ENCODE measurements around the gene ALDH1B1.
A peak's percentile ranks its signal among the peaks of the same experiment; 100 is the strongest.

The ALDH1B1 gene

GRCh38 chr9:38385896-38386295 lies 6.6 kb upstream of the ALDH1B1 start:
- Histone ChIP-seq H3K27me3 (ENCODE audit: insufficient read depth, low read length) (peaks cover 5% of the 10 kb centered on the region), H2AFZ (ENCODE audit: low read depth, low read length) (no peak overlapping the region), H3K4me3 (ENCODE audit: low read length) (no peak overlapping the region), H3K9me3 (ENCODE audit: low read length) (peaks cover 5% of the 10 kb centered on the region), H3K36me3 (ENCODE audit: insufficient read depth, low read length) (no peaks in the 10 kb centered on the region), H3K4me1 (ENCODE audit: insufficient read depth, low read length) (peaks cover 7% of the 10 kb centered on the region)

GRCh38 chr9:38386319-38386895 lies 6.1 kb upstream of the ALDH1B1 start:
- Histone ChIP-seq H3K36me3 (ENCODE audit: insufficient read depth, low read length) (no peaks in the 10 kb centered on the region), H3K27me3 (ENCODE audit: insufficient read depth, low read length) (peaks cover 5% of the 10 kb centered on the region), H3K4me1 (ENCODE audit: insufficient read depth, low read length) (peaks cover 2% of the 10 kb centered on the region)

GRCh38 chr9:38387066-38387465 lies 5.4 kb upstream of the ALDH1B1 start:
- Histone ChIP-seq H3K4me1 (ENCODE audit: insufficient read depth, low read length) (peaks cover 4% of the 10 kb centered on the region), H3K36me3 (ENCODE audit: insufficient read depth, low read length) (no peaks in the 10 kb centered on the region), H2AFZ (ENCODE audit: low read depth, low read length) (no peak overlapping the region), H3K27me3 (ENCODE audit: insufficient read depth, low read length) (peaks cover 5% of the 10 kb centered on the region), H3K4me3 (ENCODE audit: low read length) (no peak overlapping the region), H3K9me3 (ENCODE audit: low read length) (peaks cover 5% of the 10 kb centered on the region)

More at GRCh38 chr9:38386319-38386895, 6.1 kb upstream of the ALDH1B1 start:
- Histone ChIP-seq H2AFZ (ENCODE audit: low read depth, low read length) (no peak overlapping the region), H3K9me3 (ENCODE audit: low read length) (peaks cover 5% of the 10 kb centered on the region), H3K4me3 (ENCODE audit: low read length) (no peak overlapping the region)

- Histone ChIP-seq H3K9me3 (ENCODE audit: low read length) (peaks cover 5% of the 10 kb centered on the region), H3K27me3 (ENCODE audit: insufficient read depth, low read length) (peaks cover 5% of the 10 kb centered on the region), H3K4me1 (ENCODE audit: insufficient read depth, low read length) (peaks cover 5% of the 10 kb centered on the region), H2AFZ (ENCODE audit: low read depth, low read length) (no peak overlapping the region), H3K4me3 (ENCODE audit: low read length) (no peak overlapping the region), H3K36me3 (ENCODE audit: insufficient read depth, low read length) (no peaks in the 10 kb centered on the region)
These were observed 4.8 kb upstream of the ALDH1B1 start for GRCh38 chr9:38387751-38388150.

GRCh38 chr9:38388283-38389223 lies 3.9 kb upstream of the ALDH1B1 start:
- H3K4me1 ChIP-seq (ENCODE audit: insufficient read depth, low read length) = peaks cover 12% of the 10 kb centered on the region
- H3K27me3 ChIP-seq (ENCODE audit: insufficient read depth, low read length) = peaks cover 5% of the 10 kb centered on the region
- no peaks in the 10 kb centered on the region for H3K36me3 ChIP-seq (ENCODE audit: insufficient read depth, low read length)
- H3K4me3 ChIP-seq (ENCODE audit: low read length) = no peak overlapping the region
- peaks cover 5% of the 10 kb centered on the region for H3K9me3 ChIP-seq (ENCODE audit: low read length)
- no peak overlapping the region for H2AFZ ChIP-seq (ENCODE audit: low read depth, low read length)

- Histone ChIP-seq H3K4me3 (ENCODE audit: low read length) (no peak overlapping the region), H2AFZ (ENCODE audit: low read depth, low read length) (no peak overlapping the region), H3K27me3 (ENCODE audit: insufficient read depth, low read length) (peaks cover 5% of the 10 kb centered on the region), H3K9me3 (ENCODE audit: low read length) (peaks cover 5% of the 10 kb centered on the region), H3K36me3 (ENCODE audit: insufficient read depth, low read length) (no peaks in the 10 kb centered on the region), H3K4me1 (ENCODE audit: insufficient read depth, low read length) (peaks cover 13% of the 10 kb centered on the region)
These were observed 3.2 kb upstream of the ALDH1B1 start for GRCh38 chr9:38389313-38389712.

GRCh38 chr9:38390442-38390841 lies 2.1 kb upstream of the ALDH1B1 start:
- H3K4me3 ChIP-seq (ENCODE audit: low read length) = no peak overlapping the region

GRCh38 chr9:38390851-38391250 lies 1.7 kb upstream of the ALDH1B1 start:
- H3K4me1 ChIP-seq (ENCODE audit: insufficient read depth, low read length) = peaks cover 13% of the 10 kb centered on the region
- no peak overlapping the region for H3K4me3 ChIP-seq (ENCODE audit: low read length)
- H3K9me3 ChIP-seq (ENCODE audit: low read length) = no peaks in the 10 kb centered on the region
- no peak overlapping the region for H2AFZ ChIP-seq (ENCODE audit: low read depth, low read length)
- H3K36me3 ChIP-seq (ENCODE audit: insufficient read depth, low read length) = peaks cover 7% of the 10 kb centered on the region
- H3K27me3 ChIP-seq (ENCODE audit: insufficient read depth, low read length) = peaks cover 5% of the 10 kb centered on the region

More at GRCh38 chr9:38390442-38390841, 2.1 kb upstream of the ALDH1B1 start:
- peaks cover 13% of the 10 kb centered on the region for H3K4me1 ChIP-seq (ENCODE audit: insufficient read depth, low read length)
- no peak overlapping the region for H2AFZ ChIP-seq (ENCODE audit: low read depth, low read length)
- H3K9me3 ChIP-seq (ENCODE audit: low read length) = no peaks in the 10 kb centered on the region
- H3K36me3 ChIP-seq (ENCODE audit: insufficient read depth, low read length) = peaks cover 3% of the 10 kb centered on the region
- peaks cover 5% of the 10 kb centered on the region for H3K27me3 ChIP-seq (ENCODE audit: insufficient read depth, low read length)

GRCh38 chr9:38391278-38392118 lies 1.0 kb upstream of the ALDH1B1 start:
- H3K27me3 ChIP-seq (ENCODE audit: insufficient read depth, low read length) = peaks cover 5% of the 10 kb centered on the region
- peak overlapping the region; percentile 73 for H3K4me3 ChIP-seq (ENCODE audit: low read length)
- H3K4me1 ChIP-seq (ENCODE audit: insufficient read depth, low read length) = peaks cover 13% of the 10 kb centered on the region
- H3K36me3 ChIP-seq (ENCODE audit: insufficient read depth, low read length) = peaks cover 13% of the 10 kb centered on the region
- no peak overlapping the region for H2AFZ ChIP-seq (ENCODE audit: low read depth, low read length)
- H3K9me3 ChIP-seq (ENCODE audit: low read length) = no peaks in the 10 kb centered on the region

- peaks cover 5% of the 10 kb centered on the region for H3K27me3 ChIP-seq (ENCODE audit: insufficient read depth, low read length)
- peaks cover 13% of the 10 kb centered on the region for H3K4me1 ChIP-seq (ENCODE audit: insufficient read depth, low read length)
- H3K4me3 ChIP-seq (ENCODE audit: low read length) = peak overlapping the region; percentile 73
- no peaks in the 10 kb centered on the region for H3K9me3 ChIP-seq (ENCODE audit: low read length)
- H3K36me3 ChIP-seq (ENCODE audit: insufficient read depth, low read length) = peaks cover 28% of the 10 kb centered on the region
- peak overlapping the region; percentile 83 for H2AFZ ChIP-seq (ENCODE audit: low read depth, low read length)
These were observed 760 bp downstream of the ALDH1B1 start for GRCh38 chr9:38393128-38393796.

- H3K27me3 ChIP-seq (ENCODE audit: insufficient read depth, low read length) = no peaks in the 10 kb centered on the region
- peaks cover 11% of the 10 kb centered on the region for H3K4me1 ChIP-seq (ENCODE audit: insufficient read depth, low read length)
These were observed 1.9 kb downstream of the ALDH1B1 start for GRCh38 chr9:38394416-38394815.

GRCh38 chr9:38395653-38396370 lies 3.3 kb downstream of the ALDH1B1 start:
- no peak overlapping the region for H2AFZ ChIP-seq (ENCODE audit: low read depth, low read length)
- H3K36me3 ChIP-seq (ENCODE audit: insufficient read depth, low read length) = peaks cover 30% of the 10 kb centered on the region
- H3K9me3 ChIP-seq (ENCODE audit: low read length) = no peaks in the 10 kb centered on the region
- H3K4me1 ChIP-seq (ENCODE audit: insufficient read depth, low read length) = peaks cover 11% of the 10 kb centered on the region
- H3K27me3 ChIP-seq (ENCODE audit: insufficient read depth, low read length) = no peaks in the 10 kb centered on the region
- H3K4me3 ChIP-seq (ENCODE audit: low read length) = no peak overlapping the region

More at GRCh38 chr9:38394416-38394815, 1.9 kb downstream of the ALDH1B1 start:
- no peak overlapping the region for H3K4me3 ChIP-seq (ENCODE audit: low read length)
- H2AFZ ChIP-seq (ENCODE audit: low read depth, low read length) = no peak overlapping the region
- H3K9me3 ChIP-seq (ENCODE audit: low read length) = no peaks in the 10 kb centered on the region
- peaks cover 30% of the 10 kb centered on the region for H3K36me3 ChIP-seq (ENCODE audit: insufficient read depth, low read length)

All from neuron (in vitro differentiated cells).